Lower leg skin (tissue), 3 donors: ENCODE measurements around the gene LOXL3.

Source experiments
- CTCF ChIP-seq, 3 donors: fragments of 450-650 bp; IDR thresholded peaks; one replicate each; pipeline ENCODE4 v1.5.1; 2016; ENCODE audit warnings: antibody characterized with exemption in 3 of 3, mild to moderate bottlenecking in 3 of 3, moderate library complexity in 2 of 3
- POLR2A ChIP-seq, 2 donors: fragments of 450-650 bp; IDR thresholded peaks; one replicate each; pipeline ENCODE4 v1.6.1; 2016 to 2017; ENCODE audit warnings: antibody characterized with exemption in 2 of 2, mild to moderate bottlenecking in 1 of 2, moderate library complexity in 1 of 2

GRCh38 chr2:74497777-74498499 lies 55.8 kb downstream of the LOXL3 start:
- TF ChIP-seq CTCF (IDR thresholded peaks at IDR 0.05) (no peak), POLR2A (IDR thresholded peaks at IDR 0.05) (no peak)
